D721Med (cell line): ENCODE data around the gene MYH6.

ENCODE experiments used
- DNase-seq: peaks from one replicate; pipeline ENCODE4 v3.0.0; 2011; ENCODE audit warnings: low spot score; ENCODE audit not compliant: insufficient read length
- FAIRE-seq: peaks from 2 replicates; lab custom pipeline; 2011; peaks lifted over from hg19 to GRCh38; lab: Jason Lieb, UNC
- CTCF ChIP-seq: IDR thresholded peaks from 2 replicates; pipeline ENCODE4 v1.5.1; 2012; ENCODE audit warnings: mild to moderate bottlenecking, control low read depth; ENCODE audit not compliant: insufficient read depth; ENCODE audit errors: missing control alignments

MYH6 gene

GRCh38 chr14:23439107-23439835 lies 31.2 kb upstream of the MYH6 start:
- DNase-seq = no peak
- TF ChIP-seq CTCF = no peak
- FAIRE-seq = no peak

- TF ChIP-seq CTCF = no peak
- FAIRE-seq (no peak), DNase-seq (no peak)
Observed at GRCh38 chr14:23438101-23438971, 30.3 kb upstream of the MYH6 start.

GRCh38 chr14:23437133-23438100 lies 29.3 kb upstream of the MYH6 start:
- DNase-seq = no peak

GRCh38 chr14:23436327-23437132 lies 28.5 kb upstream of the MYH6 start:
- no peak for FAIRE-seq
- DNase-seq = peak; percentile 70
- TF ChIP-seq CTCF = no peak

More at GRCh38 chr14:23437133-23438100, 29.3 kb upstream of the MYH6 start:
- no peak for FAIRE-seq
- no peak for TF ChIP-seq CTCF

GRCh38 chr14:23435543-23436326 lies 27.7 kb upstream of the MYH6 start, which contains the start of gene MYH7:
MYH7 (minus strand) TSS chr14:23435660; CDS start chr14:23433732, 1,928 bp downstream.
- TF ChIP-seq CTCF = no peak
- DNase-seq = no peak
- no peak for FAIRE-seq
